ENCODE results near the gene GABARAP. TPM values are rescaled to one million over a fixed set of nuclear protein-coding genes. Genes with fewer than 3 reads are reported as not detected.

GABARAP gene
- total and polyA plus RNA-seq, 2 of the 13 experiments (the other 11 are each of a cell fraction or from before 2014, with no cell fraction given), result 161 to 310 TPM

GRCh38 chr17:7239091-7240027, 2.9 kb downstream of the GABARAP start, which contains the start of gene PHF23 (continued):
- TF ChIP-seq CBX2 (IDR thresholded peaks at IDR 0.05; ENCODE audit: low read depth, low read length) (no peak), CBX2 (CRISPR knock-in tag; IDR thresholded peaks at IDR 0.05; ENCODE audit: low read depth) (no peak), MBNL3 (CRISPR knock-in tag; conservative IDR thresholded peaks at IDR 0.05) (no peak), ZNF720 (CRISPR knock-in tag; IDR thresholded peaks at IDR 0.05) (no peak), ELF4 (CRISPR knock-in tag; IDR thresholded peaks at IDR 0.05; ENCODE audit: borderline replicate concordance) (peak; percentile 95), NFATC3 (CRISPR knock-in tag; IDR thresholded peaks at IDR 0.05) (no peak), SOX5 (CRISPR knock-in tag; IDR thresholded peaks at IDR 0.05; ENCODE audit: borderline replicate concordance) (no peak), KAT2B (IDR thresholded peaks at IDR 0.05; ENCODE audit: borderline replicate concordance, low read depth, low read length) (no peak), KDM3A (CRISPR knock-in tag; IDR thresholded peaks at IDR 0.05; ENCODE audit: low read depth) (no peak), RXRA (CRISPR knock-in tag; IDR thresholded peaks at IDR 0.05) (0 out of 2 replicates have a peak, but pooled peaks have one; percentile 30), CBX1 (IDR thresholded peaks at IDR 0.05; ENCODE audit: low read depth) (no peak), ZNF333 (CRISPR knock-in tag; IDR thresholded peaks at IDR 0.05; ENCODE audit: borderline replicate concordance) (peak; percentile 37; the same call in 1 of the 2 replicates), IRX3 (CRISPR knock-in tag; IDR thresholded peaks at IDR 0.05; ENCODE audit: borderline replicate concordance, low read depth) (no peak), ZNF589 (CRISPR knock-in tag; conservative IDR thresholded peaks at IDR 0.05) (no peak), ZNF639 (CRISPR knock-in tag; conservative IDR thresholded peaks at IDR 0.05) (peak; percentile 79; the same call in 1 of the 2 replicates), ARID2 (CRISPR knock-in tag; IDR thresholded peaks at IDR 0.05; ENCODE audit: borderline replicate concordance) (peak; percentile 70; the same call in 1 of the 2 replicates), ZNF101 (CRISPR knock-in tag; IDR thresholded peaks at IDR 0.05; ENCODE audit: borderline replicate concordance, low read depth) (no peak), ZSCAN12 (CRISPR knock-in tag; IDR thresholded peaks at IDR 0.05) (no peak), ZNF382 (CRISPR knock-in tag; IDR thresholded peaks at IDR 0.05; ENCODE audit: borderline replicate concordance) (no peak), ZFP36L2 (CRISPR knock-in tag; IDR thresholded peaks at IDR 0.05) (no peak)
- TF ChIP-seq, protein P1, sequence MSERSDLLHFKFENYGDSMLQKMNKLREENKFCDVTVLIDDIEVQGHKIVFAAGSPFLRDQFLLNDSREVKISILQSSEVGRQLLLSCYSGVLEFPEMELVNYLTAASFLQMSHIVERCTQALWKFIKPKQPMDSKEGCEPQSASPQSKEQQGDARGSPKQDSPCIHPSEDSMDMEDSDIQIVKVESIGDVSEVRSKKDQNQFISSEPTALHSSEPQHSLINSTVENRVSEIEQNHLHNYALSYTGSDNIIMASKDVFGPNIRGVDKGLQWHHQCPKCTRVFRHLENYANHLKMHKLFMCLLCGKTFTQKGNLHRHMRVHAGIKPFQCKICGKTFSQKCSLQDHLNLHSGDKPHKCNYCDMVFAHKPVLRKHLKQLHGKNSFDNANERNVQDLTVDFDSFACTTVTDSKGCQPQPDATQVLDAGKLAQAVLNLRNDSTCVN (CRISPR knock-in tag; IDR thresholded peaks at IDR 0.05; ENCODE audit: borderline replicate concordance), result peak; percentile 22; the same call in 1 of the 2 replicates
- TF ChIP-seq, protein P2, sequence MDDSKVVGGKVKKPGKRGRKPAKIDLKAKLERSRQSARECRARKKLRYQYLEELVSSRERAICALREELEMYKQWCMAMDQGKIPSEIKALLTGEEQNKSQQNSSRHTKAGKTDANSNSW (CRISPR knock-in tag; IDR thresholded peaks at IDR 0.05; ENCODE audit: borderline replicate concordance), result 0 out of 2 replicates have a peak, but pooled peaks have one; percentile 19
- TF ChIP-seq, protein P3, sequence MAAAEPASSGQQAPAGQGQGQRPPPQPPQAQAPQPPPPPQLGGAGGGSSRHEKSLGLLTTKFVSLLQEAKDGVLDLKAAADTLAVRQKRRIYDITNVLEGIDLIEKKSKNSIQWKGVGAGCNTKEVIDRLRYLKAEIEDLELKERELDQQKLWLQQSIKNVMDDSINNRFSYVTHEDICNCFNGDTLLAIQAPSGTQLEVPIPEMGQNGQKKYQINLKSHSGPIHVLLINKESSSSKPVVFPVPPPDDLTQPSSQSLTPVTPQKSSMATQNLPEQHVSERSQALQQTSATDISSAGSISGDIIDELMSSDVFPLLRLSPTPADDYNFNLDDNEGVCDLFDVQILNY (CRISPR knock-in tag; conservative IDR thresholded peaks at IDR 0.05), result no peak
- TF ChIP-seq, protein P4, sequence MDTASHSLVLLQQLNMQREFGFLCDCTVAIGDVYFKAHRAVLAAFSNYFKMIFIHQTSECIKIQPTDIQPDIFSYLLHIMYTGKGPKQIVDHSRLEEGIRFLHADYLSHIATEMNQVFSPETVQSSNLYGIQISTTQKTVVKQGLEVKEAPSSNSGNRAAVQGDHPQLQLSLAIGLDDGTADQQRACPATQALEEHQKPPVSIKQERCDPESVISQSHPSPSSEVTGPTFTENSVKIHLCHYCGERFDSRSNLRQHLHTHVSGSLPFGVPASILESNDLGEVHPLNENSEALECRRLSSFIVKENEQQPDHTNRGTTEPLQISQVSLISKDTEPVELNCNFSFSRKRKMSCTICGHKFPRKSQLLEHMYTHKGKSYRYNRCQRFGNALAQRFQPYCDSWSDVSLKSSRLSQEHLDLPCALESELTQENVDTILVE (CRISPR knock-in tag; IDR thresholded peaks at IDR 0.05), result peak; percentile 74; the same call in 1 of the 2 replicates
